NCI-H526 treated with DMSO at 0.1 percent for 48 hours (cell line): ENCODE results near the gene ATXN10.
"Not testable (repeated sequence)": the region's sequence is repeated elsewhere in the genome, so short reads cannot be mapped to it uniquely, and the experiment has no call there.

Source experiments
- DNase-seq: peaks from one replicate; lab custom pipeline; 2025; lab: John Stamatoyannopoulos, UW

ATXN10 gene

DNA sequence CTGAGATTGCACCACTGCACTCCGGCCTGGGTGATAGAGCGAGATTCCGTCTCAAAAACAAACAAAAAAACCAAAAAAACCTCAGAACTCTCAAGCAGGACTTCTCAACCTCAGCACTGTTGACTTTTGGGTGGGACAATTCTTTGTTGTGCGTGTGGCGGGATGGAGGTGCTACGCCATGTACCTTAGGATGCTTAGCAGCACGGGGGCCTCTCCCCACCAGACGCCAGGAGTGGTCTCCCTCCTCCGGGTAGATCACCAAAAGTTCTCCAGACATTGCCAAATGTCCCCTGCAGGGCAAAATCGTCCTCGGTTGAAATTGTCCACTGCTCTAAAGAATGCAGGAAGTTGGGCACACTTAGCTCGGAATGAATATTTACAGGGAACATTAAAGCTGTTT lies 26.9 kb upstream of the ATXN10 start:
- no peak for DNase-seq

DNA sequence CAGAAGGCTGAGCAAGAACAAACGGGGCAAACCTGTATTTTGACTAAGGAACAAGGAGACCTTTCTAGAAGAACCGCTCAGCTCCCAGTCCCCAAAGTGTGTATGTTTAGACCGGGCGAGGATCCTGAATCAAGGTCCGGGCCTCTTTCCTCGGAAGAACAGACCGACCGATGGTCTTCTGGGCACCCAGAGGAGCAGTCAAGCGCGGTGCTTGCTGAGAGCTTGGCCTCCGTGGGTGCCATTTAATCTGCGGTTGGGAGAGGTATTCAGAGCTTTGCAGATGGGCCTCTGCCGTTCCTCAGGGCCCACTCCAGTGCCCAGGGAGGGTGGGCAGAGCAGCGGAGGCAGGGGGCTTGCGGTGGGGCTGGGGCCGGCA lies 26.5 kb upstream of the ATXN10 start:
- DNase-seq = no peak

DNA sequence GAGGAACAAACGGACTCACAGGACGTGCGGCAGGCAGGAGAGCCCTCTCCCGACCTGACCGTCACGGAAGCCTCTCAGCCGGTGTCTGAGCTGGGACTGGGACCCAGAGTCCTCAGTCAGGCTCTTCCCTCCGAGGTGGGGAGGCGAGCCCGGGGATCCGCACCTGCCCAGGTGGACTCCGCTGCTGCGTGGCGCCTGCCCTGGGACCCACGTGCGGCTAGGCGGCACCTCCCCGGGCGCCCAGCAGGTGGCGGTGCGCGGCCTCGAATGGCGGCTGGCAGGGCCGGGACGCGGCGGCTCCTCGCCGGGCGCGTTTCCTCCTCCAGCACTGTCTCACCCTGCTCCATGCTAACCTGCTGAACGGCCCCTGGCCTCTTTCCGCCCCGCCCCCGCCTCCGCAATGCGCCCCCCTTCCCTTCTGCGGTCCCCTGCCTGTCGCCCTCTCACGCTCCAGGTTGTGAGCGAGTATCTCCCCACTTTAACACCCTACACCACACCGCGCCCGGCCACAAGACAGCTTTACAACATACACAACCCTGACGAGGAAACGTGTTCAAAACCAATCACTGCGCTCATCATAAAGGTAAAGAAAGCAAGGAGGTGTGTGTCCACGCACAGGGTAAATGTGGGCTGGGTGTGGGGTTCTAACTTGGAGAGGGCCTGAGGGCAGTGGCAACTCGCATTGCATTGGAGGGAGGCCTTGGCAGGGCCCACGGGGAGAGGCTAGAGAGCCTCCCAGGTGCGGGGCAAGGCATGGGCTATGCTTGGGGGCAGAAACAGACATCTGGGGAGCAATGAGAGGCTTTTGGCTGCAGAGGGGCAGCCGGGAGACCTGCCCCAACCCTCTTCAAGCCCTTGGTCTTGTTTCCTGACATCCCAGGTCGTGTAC lies 25.9 kb upstream of the ATXN10 start:
- DNase-seq = peak; percentile 53

DNA sequence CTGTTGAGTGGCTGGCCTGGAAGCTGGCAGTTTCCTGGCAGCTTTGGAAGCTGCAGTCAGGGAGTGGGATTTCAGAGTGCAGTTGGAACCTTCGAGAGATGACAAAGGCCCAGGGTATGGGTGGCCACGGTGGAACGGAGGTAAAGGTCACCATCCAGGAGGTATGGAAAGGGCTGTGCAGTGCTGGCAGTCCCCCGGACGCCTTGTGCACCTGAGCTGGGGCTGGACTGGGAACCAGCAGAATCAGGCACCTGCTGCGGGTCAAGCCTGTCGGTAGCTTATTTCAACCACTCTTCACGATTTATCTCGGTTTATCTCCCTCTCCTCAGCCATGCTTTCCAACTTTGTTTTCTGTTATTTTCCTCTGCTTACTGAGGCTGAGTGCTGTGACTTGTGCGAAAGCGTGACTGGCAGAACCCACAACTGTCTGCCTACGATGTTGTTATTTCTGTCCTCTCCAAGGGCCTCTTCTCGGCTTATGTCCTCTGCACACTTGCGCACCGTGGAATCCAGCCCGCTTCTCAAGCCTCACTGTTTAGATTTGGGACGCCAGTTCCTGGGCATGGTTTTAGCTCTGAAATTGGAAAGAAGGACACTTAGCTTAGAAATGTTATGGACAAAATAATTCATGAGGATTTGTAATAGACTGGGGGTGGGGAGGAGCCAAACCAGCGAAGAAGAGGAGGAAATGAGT lies 24.0 kb upstream of the ATXN10 start:
- no peak for DNase-seq

DNA sequence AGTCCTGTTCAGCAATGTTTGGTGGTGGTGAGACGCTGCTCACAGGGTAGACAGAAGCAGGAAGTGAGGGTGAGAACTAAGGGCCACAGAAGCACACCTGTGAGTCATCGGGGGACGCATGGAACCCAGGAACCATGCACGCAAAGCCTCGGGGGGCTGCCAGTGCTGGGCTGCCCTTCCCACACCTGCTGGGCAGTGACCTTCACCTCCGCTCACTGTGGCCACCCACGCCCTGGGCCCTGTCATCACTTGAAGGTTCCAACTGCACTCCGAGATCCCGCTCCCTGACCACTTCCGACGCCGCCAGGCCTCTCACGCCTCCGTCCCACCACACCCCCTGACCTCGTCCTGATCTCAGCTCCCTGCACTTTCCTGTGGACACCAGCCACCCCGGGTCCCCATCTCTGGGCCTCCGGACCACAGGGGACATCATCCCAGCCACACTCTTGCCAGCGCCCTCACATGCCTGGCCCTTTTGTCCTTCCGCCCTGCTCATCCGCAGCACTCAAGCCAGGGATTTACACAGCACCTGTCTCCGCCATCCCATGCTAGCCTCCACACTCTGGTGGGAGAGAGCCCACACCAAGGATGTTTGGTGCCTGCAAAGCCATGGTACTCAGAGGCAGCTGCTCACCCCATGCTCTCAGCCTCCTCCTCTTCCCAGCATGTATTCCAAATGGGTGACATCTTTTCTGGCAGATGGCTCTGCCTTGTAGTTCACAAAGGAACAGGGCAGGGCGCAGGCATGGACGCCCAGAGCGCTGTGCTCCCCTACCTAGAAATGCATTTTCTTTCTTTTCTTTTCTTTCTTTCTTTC lies 23.1 kb upstream of the ATXN10 start:
- no peak for DNase-seq

DNA sequence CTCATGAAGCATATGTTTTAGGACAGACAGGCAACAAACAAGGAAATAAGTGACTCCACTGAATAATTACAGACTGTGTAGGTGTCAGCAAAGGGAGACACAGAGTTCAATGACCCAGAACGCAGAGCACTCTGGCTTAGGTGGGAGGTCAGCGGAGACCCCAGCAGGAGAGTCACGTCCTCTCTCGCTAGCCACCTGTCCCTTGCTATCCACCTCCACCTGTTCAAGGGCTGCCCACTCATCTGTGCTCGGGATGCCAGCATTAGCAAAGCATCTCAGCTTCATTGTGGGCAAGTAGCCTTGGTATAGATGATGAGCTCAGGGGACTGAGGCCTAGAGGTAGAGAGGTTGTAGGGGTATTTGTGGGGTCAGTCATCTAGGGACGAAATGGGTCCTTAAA lies 21.8 kb upstream of the ATXN10 start:
- no peak for DNase-seq

DNA sequence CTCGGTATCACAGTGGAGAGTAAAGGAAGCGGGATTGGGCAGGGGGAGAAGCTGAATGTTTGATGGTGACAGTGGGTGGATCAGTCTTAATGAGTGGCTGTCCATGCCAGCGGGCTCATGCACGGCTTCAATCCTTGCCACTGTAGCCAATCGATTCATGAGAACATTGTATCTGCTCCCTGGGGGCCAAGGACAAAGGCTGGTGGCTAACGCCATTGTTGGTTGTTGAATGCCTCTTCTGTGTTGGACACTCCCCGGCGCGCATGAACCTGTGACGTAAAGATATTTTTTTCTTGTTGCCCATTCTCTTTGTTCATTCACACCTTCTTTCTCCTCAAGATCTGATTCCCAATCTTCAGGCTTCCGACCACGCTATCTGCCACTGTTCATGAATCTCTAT lies 20.9 kb upstream of the ATXN10 start:
- DNase-seq = no peak

DNA sequence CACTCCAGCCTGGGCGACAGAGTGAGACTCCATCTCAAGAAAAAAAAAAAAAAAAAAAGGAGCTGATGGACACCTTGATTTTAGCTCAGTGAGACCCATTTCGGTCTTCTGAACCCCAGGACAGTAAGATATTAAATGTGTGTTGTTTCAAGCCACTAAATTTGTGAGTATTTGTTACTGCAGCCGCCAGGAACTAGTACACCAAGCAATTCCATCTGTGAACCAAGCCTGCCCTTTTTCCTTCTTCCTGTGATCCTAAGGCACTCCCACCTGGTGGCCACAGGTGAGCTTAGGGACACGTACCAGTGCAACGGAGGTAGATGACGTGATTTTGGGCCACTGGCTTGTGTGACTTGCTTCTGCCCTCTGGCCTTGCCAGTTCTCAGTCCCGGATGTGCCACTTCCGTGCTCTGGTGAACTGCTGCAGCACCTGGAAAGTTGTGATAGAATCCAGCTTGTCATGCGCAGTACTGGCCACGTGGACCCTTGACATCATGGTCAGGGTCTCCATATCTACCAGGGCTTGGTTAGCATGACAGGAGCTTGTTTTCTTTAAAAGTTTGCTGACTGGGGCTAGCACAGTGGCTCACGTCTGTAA lies 19.6 kb upstream of the ATXN10 start:
- no peak for DNase-seq

DNA sequence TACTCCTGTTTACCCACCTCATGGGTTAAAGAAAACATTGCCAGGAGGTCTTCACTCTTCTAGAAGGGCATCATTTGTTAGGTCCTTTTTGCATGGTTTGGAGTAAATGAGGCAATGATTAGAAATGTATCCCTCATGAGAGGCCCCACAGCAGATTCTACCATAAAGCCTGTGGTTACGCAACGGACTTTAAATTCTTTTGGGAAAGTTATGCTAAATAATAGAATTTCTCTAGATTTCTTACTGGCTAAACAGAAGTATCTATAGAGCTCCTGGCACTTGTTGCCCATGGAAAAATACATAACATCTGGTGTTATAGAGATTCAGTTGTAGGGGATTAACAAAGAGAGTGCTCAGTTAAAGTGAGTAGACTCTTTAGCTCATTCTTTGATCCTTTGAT lies 15.1 kb upstream of the ATXN10 start:
- no peak for DNase-seq

DNA sequence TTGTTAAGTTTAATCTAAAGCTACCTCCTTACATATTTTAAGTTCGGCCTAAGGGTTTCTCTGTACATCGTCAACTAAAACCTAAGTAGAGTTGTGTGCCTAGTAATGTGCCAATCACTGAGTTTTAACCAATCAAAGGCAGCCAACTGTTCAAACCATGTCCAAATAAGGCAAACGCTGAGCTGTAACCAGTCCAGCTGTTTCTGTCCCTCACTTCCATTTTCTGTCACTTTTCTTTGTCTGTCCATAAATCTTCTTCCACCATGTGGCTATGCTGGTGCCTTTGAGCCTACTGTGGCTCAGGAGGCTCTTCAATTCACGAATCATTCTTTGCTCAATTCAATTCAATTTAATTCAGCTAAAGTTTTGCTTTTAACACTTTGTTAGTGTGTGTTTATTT lies 13.9 kb upstream of the ATXN10 start:
- DNase-seq = no peak

DNA sequence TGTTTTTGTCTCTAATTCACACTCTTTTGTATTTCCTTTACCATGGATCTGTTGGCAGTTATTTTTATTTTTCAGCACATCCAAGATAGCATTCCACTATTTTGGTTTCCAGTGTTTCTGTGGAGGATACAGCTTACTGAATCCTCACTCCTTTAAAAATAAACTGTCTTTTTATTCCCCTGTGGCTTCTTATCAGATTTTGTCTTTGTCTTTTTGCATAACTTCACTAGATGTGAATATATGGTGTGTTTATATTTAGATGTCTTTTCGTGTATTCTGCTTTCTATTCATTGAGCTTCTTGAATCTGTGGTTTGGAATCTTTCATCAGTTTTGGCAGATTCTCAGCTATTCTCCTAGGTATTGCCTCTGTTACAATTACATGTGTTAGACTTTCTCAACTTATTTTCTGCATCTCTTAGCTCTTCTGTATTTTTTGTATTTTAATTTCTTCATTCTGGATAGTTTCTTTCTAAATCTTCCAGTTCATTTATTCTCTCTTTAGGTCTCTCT lies 7.4 kb upstream of the ATXN10 start:
- DNase-seq = no peak

DNA sequence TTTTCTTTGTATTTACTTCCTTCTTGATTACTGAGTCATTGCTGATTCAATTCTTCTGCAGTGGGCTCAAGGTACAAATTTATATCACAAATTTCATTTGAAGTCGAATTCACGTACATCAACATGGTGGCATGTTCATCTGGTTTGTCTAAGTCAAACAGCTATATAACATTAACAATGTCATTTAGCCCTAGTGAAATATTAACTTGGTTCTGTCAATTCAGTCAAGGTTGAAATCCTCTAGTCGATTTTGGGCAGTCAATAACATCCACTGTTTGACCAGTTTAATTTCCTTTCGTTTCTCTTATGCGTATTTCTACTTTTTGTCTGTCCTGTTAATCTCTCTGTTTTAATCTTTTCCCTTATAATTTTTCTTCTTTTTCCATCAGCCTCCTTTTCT lies 4.1 kb upstream of the ATXN10 start:
- DNase-seq = no peak

DNA sequence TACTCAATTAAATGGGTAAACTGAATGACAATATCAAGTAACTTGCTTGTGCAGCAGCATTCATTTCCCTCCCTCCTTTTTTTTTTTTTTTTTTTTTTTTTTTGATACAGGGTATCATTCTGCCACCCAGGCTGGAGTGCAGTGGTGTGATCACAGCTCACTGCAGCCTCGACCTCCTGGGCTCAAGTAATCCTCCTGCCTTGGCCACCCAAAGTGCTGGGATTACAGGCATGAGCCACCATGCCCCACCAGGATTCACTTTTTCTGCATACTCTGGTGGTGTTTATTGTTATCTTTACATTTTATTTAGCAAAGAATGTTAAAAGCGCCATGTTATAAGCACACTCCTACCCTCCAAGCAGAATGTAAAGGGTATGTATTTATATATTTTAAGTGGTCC lies 1.3 kb upstream of the ATXN10 start:
- DNase-seq = not testable (repeated sequence)

DNA sequence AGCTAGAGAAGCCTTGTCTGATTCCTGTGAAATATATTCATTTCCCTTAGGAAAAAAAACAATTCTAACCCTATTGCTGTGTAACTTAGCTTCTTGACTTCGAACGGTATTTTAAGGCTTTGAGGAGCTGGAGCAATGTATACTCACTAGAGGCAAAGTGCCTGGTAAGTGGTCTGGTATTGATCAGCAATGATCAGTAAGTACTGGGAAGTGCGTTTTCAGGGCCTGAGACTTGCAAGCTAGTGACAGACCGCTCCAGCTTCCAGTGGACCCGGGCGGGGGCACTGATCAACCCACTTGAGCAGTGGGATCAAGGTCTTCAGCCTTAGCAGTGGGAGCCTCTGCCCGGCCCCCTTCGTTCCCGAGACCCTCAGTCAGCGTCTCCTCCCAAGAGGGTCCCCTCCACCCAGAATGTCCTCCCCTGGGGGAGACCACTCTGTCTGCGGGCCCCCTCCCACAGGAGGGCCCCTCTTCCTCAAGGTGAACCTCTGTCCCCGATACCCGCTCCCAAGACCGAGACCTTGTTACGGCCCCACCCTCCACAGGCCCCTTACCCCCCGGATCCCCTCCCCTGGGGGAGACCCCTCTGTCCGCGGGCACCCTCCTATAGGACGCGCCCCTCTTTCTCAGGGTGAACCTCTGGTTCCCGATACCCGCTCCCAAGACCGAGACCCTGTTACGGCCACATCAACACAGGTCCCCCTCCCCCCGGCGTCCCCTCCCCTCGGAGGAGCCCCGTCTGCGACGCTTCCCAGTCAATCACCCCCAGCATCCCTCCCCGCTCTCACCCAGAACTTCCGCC lies 452 bp upstream of the ATXN10 start:
- DNase-seq = no peak

DNA sequence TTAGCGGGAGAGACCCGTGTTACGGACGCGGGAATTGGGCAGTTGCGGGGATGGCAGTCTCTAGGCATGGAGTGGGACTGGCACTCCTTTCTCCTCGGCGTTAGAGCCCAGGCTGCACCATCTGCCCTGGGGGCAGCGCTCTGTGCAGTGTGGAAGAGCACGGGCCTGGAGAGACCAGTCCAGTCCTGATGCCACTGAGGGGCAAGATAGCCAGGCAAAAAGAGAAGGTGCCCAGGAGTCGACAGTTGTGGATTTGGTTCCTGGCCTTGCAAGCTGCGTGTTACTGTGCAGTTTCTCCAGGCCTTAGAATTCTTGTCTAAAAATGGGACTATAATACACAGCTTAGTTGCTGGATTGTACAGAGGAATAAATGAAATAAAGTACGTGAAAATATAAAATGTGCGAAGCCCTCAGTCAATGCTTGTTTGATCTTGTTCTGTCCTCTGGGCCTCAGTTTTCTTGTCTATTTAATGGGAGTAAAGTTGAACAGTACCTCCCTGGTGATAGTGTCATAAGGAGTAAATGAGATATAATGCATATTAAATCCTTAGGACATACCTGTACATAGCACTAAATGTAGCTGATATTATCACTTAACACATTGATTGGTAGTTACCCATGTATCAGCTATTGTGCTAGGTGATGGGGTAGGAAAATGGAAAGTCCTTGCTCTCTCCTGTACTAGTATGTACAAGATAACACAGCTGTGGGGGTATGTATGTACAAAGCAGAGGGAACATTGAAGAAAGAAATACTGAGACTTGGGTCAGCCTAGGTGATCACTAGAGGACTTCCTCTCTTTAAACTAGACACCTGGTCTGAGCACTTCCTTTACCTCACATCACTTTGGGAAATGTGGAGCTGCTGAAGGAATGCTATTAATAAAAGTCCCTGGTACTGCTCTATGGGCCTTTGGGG lies 1.2 kb downstream of the ATXN10 start:
- DNase-seq = no peak

DNA sequence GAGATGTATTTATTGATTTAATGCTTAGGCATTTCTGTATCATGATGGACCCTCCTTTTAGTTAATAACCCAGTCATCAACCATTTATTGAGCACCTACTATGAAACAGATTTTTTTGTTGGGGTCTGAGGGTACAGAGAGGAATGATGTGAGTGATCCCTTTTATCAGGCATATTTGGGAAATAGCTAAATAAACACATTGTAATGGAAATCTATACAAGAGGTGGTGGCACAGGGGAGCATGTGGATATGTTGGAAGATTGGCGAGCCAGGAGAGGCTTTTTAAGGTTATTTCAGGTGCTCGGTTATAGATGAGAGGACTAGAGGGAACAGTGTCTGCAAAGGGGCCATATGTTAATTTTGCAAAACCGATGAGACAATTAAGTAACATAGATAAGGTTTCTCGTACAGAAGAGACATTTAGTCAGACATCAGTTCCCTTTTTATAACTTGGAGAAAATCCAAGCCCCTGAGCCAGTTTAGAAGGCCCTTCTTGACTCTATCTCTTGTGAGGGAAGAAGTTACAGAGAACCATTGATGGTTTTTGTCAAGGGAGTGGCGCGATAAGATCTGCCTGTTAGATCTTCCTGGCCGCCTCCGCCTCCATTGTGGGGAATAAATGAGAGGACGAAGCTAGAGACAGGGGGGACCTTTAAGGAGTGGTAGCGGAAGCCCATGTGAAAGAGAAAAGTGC lies 2.0 kb downstream of the ATXN10 start:
- no peak for DNase-seq

DNA sequence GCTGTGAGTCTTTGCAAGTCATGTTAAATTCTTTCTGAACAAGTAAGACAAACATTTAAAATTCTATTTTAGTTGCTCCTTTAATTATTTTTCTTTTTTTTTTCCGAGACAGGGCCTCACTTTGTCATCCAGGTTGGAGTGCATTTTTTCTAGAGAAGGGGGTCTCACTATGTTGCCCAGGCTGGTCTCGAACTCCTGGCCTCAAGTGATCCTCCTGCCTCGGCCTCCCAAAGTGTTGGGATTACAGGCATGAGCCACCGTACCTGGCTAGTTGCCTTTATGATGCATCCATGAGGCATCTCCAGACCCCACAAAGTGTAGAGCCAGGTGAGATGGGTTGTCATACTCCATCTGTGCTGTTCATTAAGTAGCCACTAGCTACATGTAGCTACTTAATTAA lies 4.4 kb downstream of the ATXN10 start:
- no peak for DNase-seq

DNA sequence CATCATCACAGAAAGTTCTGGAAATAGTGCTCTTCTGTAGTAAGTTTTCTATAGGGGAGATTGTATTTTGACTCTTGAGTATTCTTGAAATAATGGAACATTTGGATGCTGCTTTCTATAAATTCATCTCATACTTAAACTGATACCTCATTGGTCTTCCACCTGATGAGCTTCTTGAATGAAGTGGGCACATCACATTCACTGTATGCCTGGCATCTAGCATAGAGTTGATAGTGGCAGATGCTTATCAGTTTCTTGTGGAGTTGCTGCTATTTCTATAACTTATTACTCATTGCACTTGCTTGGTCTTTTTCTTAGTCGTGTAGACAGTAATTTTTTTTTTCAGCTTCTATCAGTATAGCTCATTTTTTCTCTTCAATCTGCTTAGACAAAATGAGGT lies 5.4 kb downstream of the ATXN10 start:
- no peak for DNase-seq
